Peyer's patch (tissue), 4 donors: ENCODE measurements around the gene VWA7. TPM values are rescaled to one million over a fixed set of nuclear protein-coding genes. Genes with fewer than 3 reads are reported as not detected.
A peak's percentile ranks its signal among the peaks of the same experiment; 100 is the strongest.

Experiments
- DNase-seq, 3 donors: peaks; one replicate each; pipeline ENCODE4 v3.0.0-alpha.2; 2017 to 2019
- H3K27ac ChIP-seq, 4 donors: fragments of 200-600 bp; sonication (generic); one replicate each; pipeline ENCODE4 v1.5.1; 2016 to 2019
- H3K27me3 ChIP-seq, 2 donors: fragments of 200-600 bp; sonication (generic); one replicate each; pipeline ENCODE4 v1.5.1; 2019
- H3K36me3 ChIP-seq, 3 donors: fragments of 200-600 bp; sonication (generic); one replicate each; pipeline ENCODE4 v1.5.1; 2016 to 2019
- H3K4me1 ChIP-seq, 4 donors: fragments of 200-600 bp; sonication (generic); one replicate each; pipeline ENCODE4 v1.5.1; 2016 to 2019
- H3K4me3 ChIP-seq, 4 donors: fragments of 200-600 bp; sonication (generic); 1 replicate in 3 of 4; 2 replicates in 1 of 4; pipeline ENCODE4 v1.5.1; 2016 to 2019; ENCODE audit warnings: mild to moderate bottlenecking in 1 of 4
- H3K9me3 ChIP-seq, 4 donors: fragments of 200-600 bp; sonication (generic); one replicate each; pipeline ENCODE4 v1.5.1; 2016 to 2019; ENCODE audit warnings: mild to moderate bottlenecking in 1 of 4
- POLR2A ChIP-seq, 2 donors: fragments of 450-650 bp; IDR thresholded peaks; one replicate each; pipeline ENCODE4 v1.5.1; 2017; ENCODE audit warnings: antibody characterized with exemption in 2 of 2, mild to moderate bottlenecking in 2 of 2, moderate library complexity in 2 of 2
- total RNA-seq, 4 donors: library from RNA; depleted of rRNA; stranded (reverse); fragments of >200 nt; gene quantifications; one replicate each; pipeline ENCODE4 v1.1.0, GENCODE V29; 2016
- TF ChIP-seq, protein P1 (sequence below), 6 experiments: fragments of 450-650 bp in 4 of 6; fragments of 200-600 bp in 2 of 6; sonication (generic) in 1 of 6; IDR thresholded peaks; one replicate each; pipeline ENCODE4 v1.5.1; 2017 to 2019; ENCODE audit warnings: antibody characterized with exemption in 6 of 6, mild to moderate bottlenecking in 3 of 6, moderate library complexity in 1 of 6

VWA7 gene
- total RNA-seq, 4 donors from 2014 or later = 16.8 to 26.0 (median 19.7) TPM; not detected in 1

DNA sequence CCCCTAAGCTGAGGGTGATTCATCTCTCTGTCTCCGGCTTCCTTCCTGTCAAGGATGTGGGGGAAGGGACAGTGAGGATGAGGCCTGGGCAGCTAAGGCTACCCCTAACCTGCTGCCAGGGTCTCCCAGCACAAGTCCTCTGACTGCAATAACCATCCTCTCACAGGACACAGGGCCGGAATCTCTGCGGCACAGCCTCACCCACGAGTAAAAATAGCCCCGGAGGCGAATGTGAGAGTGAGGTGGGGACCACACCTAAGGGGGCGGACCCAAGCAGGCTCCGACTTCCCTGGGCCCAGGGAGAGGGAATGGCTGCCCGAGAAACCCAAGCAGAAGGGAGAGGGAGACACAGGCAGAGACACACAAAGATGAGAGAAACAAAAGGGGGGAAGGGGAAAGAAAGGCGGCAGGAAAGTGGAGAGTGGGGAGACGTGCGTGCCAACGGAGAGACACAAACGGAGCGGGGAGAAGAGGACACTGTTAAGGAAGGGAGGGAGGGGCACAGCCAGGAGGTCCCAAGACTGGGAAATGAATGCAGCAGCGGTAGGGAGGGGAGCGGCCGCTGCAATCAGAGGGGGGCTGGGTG, 42.2 kb downstream of the VWA7 start:
- Histone ChIP-seq H3K36me3 (peaks cover 0 to 40% (median 0%) of the 10 kb centered on the region in 3 donors), H3K27ac (peak overlapping the region; percentile 84 to 96 (median 94)), H3K27me3 (no peaks in the 10 kb centered on the region), H3K9me3 (no peaks in the 10 kb centered on the region), H3K4me3 (peak overlapping the region; percentile 49 to 81 (median 63)), H3K4me1 (peaks cover 11 to 65% (median 33%) of the 10 kb centered on the region in 4 donors)
- TF ChIP-seq POLR2A (IDR thresholded peaks at IDR 0.05) = peak in 1 of 2 donors; percentile 69
- TF ChIP-seq, protein P1, sequence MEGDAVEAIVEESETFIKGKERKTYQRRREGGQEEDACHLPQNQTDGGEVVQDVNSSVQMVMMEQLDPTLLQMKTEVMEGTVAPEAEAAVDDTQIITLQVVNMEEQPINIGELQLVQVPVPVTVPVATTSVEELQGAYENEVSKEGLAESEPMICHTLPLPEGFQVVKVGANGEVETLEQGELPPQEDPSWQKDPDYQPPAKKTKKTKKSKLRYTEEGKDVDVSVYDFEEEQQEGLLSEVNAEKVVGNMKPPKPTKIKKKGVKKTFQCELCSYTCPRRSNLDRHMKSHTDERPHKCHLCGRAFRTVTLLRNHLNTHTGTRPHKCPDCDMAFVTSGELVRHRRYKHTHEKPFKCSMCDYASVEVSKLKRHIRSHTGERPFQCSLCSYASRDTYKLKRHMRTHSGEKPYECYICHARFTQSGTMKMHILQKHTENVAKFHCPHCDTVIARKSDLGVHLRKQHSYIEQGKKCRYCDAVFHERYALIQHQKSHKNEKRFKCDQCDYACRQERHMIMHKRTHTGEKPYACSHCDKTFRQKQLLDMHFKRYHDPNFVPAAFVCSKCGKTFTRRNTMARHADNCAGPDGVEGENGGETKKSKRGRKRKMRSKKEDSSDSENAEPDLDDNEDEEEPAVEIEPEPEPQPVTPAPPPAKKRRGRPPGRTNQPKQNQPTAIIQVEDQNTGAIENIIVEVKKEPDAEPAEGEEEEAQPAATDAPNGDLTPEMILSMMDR (IDR thresholded peaks at IDR 0.05) = no peak
- peak; percentile 73 to 84 (median 81) for DNase-seq

DNA sequence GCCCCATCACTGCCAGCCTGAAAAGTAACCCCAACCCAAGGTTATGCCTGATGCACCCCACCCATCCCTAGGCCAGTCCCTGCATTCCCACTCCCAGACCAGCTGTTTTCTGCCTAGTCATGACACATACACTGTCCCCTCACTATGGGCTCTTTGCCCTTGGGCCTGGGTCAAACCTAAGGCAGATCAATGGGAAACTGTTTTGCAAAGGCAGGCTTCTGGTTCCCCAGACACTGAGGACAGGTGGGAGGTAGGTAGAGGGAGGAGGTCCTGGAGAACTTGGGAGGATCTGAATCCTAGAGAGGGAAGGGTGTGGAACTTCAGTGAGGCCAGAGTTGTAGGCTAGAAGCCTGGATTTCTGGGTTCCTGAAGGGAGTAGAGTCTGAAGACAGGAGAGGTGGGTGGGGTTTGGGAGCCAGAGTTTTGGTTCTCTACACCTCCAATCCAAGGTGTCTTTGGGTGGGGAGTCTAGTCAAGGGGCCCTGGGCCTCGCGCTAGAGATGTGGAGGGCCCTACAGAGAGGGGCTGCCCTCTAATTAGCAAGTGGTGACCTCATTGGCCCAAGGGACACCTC, 42.8 kb downstream of the VWA7 start:
- Histone ChIP-seq H3K4me1 (peaks cover 11 to 64% (median 31%) of the 10 kb centered on the region in 4 donors), H3K4me3 (peak overlapping the region; percentile 49 to 81 (median 63)), H3K27ac (peak overlapping the region; percentile 84 to 96 (median 94))

DNA sequence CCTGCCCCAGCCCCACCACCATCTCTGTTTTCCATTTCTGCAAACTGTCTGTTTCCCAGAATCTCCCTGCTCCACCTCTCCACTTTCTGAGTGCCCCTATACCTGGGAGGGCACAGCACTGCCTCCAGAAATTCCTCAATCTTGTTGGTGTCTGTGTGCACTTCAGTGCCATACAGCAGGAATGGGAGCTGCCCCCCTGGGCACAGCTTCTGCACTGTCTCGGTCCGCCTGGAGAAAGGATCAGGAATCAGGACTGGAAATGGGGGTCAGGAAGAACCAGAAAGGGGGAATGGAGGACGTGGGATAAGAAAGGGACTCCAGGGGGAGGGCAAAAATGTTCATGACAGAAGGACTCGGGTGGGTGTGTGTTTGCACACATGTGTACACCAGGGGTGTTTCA, 43.4 kb downstream of the VWA7 start:
- no peak for TF ChIP-seq POLR2A (IDR thresholded peaks at IDR 0.05)
- TF ChIP-seq, protein P1 (IDR thresholded peaks at IDR 0.05) = no peak
- H3K36me3 ChIP-seq = peaks cover 0 to 40% (median 0%) of the 10 kb centered on the region in 3 donors
- no peaks in the 10 kb centered on the region for H3K27me3 ChIP-seq
- H3K9me3 ChIP-seq = no peaks in the 10 kb centered on the region
- H3K4me1 ChIP-seq = peaks cover 11 to 63% (median 30%) of the 10 kb centered on the region in 4 donors
- H3K4me3 ChIP-seq = peak overlapping the region in 1 of 4 donors; percentile 81
- peak overlapping the region; percentile 84 to 96 (median 94) for H3K27ac ChIP-seq
- no peak for DNase-seq

More for the DNA sequence above, 42.8 kb downstream of the VWA7 start:
- peaks cover 0 to 40% (median 0%) of the 10 kb centered on the region in 3 donors for H3K36me3 ChIP-seq
- TF ChIP-seq POLR2A (IDR thresholded peaks at IDR 0.05) = no peak
- TF ChIP-seq, protein P1 (IDR thresholded peaks at IDR 0.05) = no peak
- no peaks in the 10 kb centered on the region for H3K9me3 ChIP-seq
- H3K27me3 ChIP-seq = no peaks in the 10 kb centered on the region
- DNase-seq = no peak

DNA sequence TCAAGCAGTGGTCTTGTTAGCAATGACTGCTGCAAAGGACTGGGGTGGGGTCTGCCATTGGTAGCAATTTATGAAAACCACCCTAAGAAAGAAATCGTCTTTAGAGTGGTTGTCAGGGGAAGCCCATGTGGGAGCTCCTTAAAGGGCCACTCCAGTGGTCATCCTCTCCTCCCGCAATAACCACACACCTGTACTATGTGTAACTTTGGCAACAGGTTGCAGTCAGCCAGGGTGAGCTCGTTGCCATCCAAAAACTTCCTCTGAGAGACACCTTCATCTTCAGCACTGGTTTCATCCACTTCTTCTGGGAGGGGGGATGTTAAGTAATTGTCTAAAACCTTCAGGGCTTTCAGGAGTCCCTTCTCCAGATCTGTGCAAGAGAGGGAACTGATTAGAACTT, 45.1 kb downstream of the VWA7 start:
- H3K4me3 ChIP-seq = no peak overlapping the region
- no peaks in the 10 kb centered on the region for H3K27me3 ChIP-seq
- H3K9me3 ChIP-seq = no peaks in the 10 kb centered on the region
- DNase-seq = no peak
- H3K27ac ChIP-seq = no peak overlapping the region
- TF ChIP-seq POLR2A (IDR thresholded peaks at IDR 0.05) = no peak
- TF ChIP-seq, protein P1 (IDR thresholded peaks at IDR 0.05) = no peak
- H3K4me1 ChIP-seq = peaks cover 7 to 63% (median 24%) of the 10 kb centered on the region in 4 donors
- peaks cover 0 to 45% (median 0%) of the 10 kb centered on the region in 3 donors for H3K36me3 ChIP-seq

DNA sequence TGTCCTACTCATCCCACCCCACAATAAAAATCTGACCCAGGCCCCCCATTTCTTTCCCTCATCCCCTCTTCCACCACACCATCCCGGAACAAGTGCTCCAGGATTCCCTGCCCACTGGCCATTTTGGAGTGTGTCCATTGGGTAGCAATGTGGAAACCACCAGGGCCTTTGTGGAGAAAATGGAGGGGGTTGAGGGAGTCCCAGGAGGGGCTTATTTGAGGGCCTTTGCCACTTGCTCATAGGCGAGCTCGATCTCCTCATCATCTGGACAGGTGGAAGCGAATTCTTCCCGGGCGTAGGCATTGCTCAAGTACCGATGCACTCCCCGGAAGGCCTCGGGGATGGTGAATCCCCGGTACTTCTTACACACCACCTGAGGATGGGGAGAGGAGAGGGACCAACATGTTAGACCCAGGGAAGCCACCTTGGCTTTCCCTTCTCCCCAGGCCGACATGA, 46.5 kb downstream of the VWA7 start:
- H3K27me3 ChIP-seq = no peaks in the 10 kb centered on the region
- H3K36me3 ChIP-seq = peaks cover 0 to 54% (median 0%) of the 10 kb centered on the region in 3 donors
- H3K4me1 ChIP-seq = peaks cover 3 to 61% (median 19%) of the 10 kb centered on the region in 4 donors
- H3K27ac ChIP-seq = peak overlapping the region in 3 of 4 donors; percentile 93 to 96 (median 95)
- H3K4me3 ChIP-seq = peak overlapping the region in 2 of 4 donors; percentile 68 to 86
- no peak for TF ChIP-seq POLR2A (IDR thresholded peaks at IDR 0.05)
- TF ChIP-seq, protein P1 (IDR thresholded peaks at IDR 0.05) = no peak
- no peak for DNase-seq
- H3K9me3 ChIP-seq = no peaks in the 10 kb centered on the region
